Keratinocyte (primary cell): ENCODE data around the gene ATP2B2. TPM values are rescaled to one million over a fixed set of nuclear protein-coding genes. Genes with fewer than 3 reads are reported as not detected.

ENCODE experiments used
- DNase-seq: peaks from one replicate; pipeline ENCODE4 v3.0.0-alpha.2; 2011; ENCODE audit warnings: low read depth, missing footprints, low spot score
- FAIRE-seq: peaks from 2 replicates; lab custom pipeline; 2011; peaks lifted over from hg19 to GRCh38; lab: Jason Lieb, UNC
- H2AFZ ChIP-seq: 2 replicates; pipeline ENCODE4 v1.6.0; 2012; ENCODE audit warnings: low read length, control low read depth, inconsistent platforms; ENCODE audit not compliant: control insufficient read depth
- H3K27ac ChIP-seq: 2 replicates; pipeline ENCODE4 v1.5.1; 2011; ENCODE audit warnings: low read length; ENCODE audit not compliant: control insufficient read depth, insufficient read depth
- H3K27me3 ChIP-seq: 3 replicates; pipeline ENCODE4 v1.6.0; 2011; ENCODE audit warnings: low read length; ENCODE audit not compliant: control insufficient read depth, insufficient read depth; ENCODE audit errors: extremely low read depth
- H3K36me3 ChIP-seq, 2 experiments: 2 replicates in 1 of 2; 3 replicates in 1 of 2; pipeline ENCODE4 v1.5.1; 2011; ENCODE audit warnings: low read length in 2 of 2, mild to moderate bottlenecking in 1 of 2; ENCODE audit not compliant: control insufficient read depth in 2 of 2, insufficient read depth in 2 of 2; ENCODE audit errors: extremely low read depth in 1 of 2
- H3K4me1 ChIP-seq: 3 replicates; pipeline ENCODE4 v1.5.1; 2011; ENCODE audit warnings: low read length; ENCODE audit not compliant: control insufficient read depth, insufficient read depth; ENCODE audit errors: extremely low read depth
- H3K4me2 ChIP-seq: 3 replicates; pipeline ENCODE4 v1.6.0; 2011; ENCODE audit warnings: low read depth, low read length; ENCODE audit not compliant: control insufficient read depth, insufficient read depth; ENCODE audit errors: extremely low read depth
- H3K4me3 ChIP-seq, 3 experiments: fragments of 200-600 bp in 1 of 3; sonication (generic) in 1 of 3; 2 replicates in 2 of 3; 3 replicates in 1 of 3; pipeline ENCODE4 v1.5.1; 2011 to 2016; ENCODE audit warnings: low read length in 3 of 3, mild to moderate bottlenecking in 3 of 3, control low read depth in 2 of 3, inconsistent platforms in 1 of 3, low read depth in 1 of 3, mixed read lengths in 1 of 3, mixed run types in 1 of 3, moderate library complexity in 1 of 3; ENCODE audit not compliant: control insufficient read depth in 2 of 3, insufficient read depth in 2 of 3; ENCODE audit errors: extremely low read depth in 1 of 3
- H3K79me2 ChIP-seq: 2 replicates; pipeline ENCODE4 v1.6.0; 2012; ENCODE audit warnings: low read length; ENCODE audit not compliant: control insufficient read depth, insufficient read depth
- H3K9ac ChIP-seq: 3 replicates; pipeline ENCODE4 v1.6.0; 2011; ENCODE audit warnings: low read length; ENCODE audit not compliant: control insufficient read depth, insufficient read depth; ENCODE audit errors: extremely low read depth
- H3K9me1 ChIP-seq: 3 replicates; pipeline ENCODE4 v1.6.0; 2011; ENCODE audit warnings: low read length; ENCODE audit not compliant: control insufficient read depth, insufficient read depth; ENCODE audit errors: extremely low read depth
- H3K9me3 ChIP-seq: 2 replicates; pipeline ENCODE4 v1.5.1; 2012; ENCODE audit warnings: low read depth, low read length; ENCODE audit not compliant: control insufficient read depth
- H4K20me1 ChIP-seq: 3 replicates; pipeline ENCODE4 v1.6.0; 2011; ENCODE audit warnings: low read length; ENCODE audit not compliant: control insufficient read depth, insufficient read depth; ENCODE audit errors: extremely low read depth
- CTCF ChIP-seq, 3 experiments: IDR thresholded peaks in 1 of 3; conservative IDR thresholded peaks in 1 of 3; optimal IDR thresholded peaks in 1 of 3; 2 replicates in 2 of 3; 3 replicates in 1 of 3; pipeline versions ENCODE3 to v1.5.1; 2011; ENCODE audit warnings: low read length in 3 of 3, mild to moderate bottlenecking in 3 of 3, moderate library complexity in 2 of 3, control low read depth in 1 of 3, inconsistent platforms in 1 of 3; ENCODE audit not compliant: insufficient read depth in 2 of 3; ENCODE audit errors: extremely low read depth in 1 of 3
- EZH2 ChIP-seq: IDR thresholded peaks from one replicate; pipeline ENCODE4 v1.6.1; 2012; ENCODE audit warnings: inconsistent platforms, mild to moderate bottlenecking, low read length, moderate library complexity
- dilution Hi-C: fragments of 300-500 bp; cut with MboI; formaldehyde crosslinking; loops from one replicate; pipeline ENCODE4 v1.7.0; 2020; ENCODE audit warnings: low sequenced_read_pairs; ENCODE audit not compliant: extremely low pct_ligation_motif_present
- polyA plus RNA-seq, 5 experiments: library from polyadenylated mRNA; depleted of rRNA in 3 of 5; stranded (reverse) in 3 of 5; stranded (forward) in 1 of 5; unstranded in 1 of 5; fragments of >200 nt; gene quantifications; 1 replicate in 1 of 5; 2 replicates in 3 of 5; 3 replicates in 1 of 5; pipeline versions ENCODE4 v1.2.1 to v1.2.3, GENCODE V29; 2011 to 2012; ENCODE audit warnings: missing spikeins in 2 of 5, low read depth in 1 of 5, low replicate concordance in 1 of 5

Gene ATP2B2
- polyA plus RNA-seq, 1 donor (not counting 4 experiments of a cell fraction or from before 2014, with no cell fraction given) = not detected

DNA sequence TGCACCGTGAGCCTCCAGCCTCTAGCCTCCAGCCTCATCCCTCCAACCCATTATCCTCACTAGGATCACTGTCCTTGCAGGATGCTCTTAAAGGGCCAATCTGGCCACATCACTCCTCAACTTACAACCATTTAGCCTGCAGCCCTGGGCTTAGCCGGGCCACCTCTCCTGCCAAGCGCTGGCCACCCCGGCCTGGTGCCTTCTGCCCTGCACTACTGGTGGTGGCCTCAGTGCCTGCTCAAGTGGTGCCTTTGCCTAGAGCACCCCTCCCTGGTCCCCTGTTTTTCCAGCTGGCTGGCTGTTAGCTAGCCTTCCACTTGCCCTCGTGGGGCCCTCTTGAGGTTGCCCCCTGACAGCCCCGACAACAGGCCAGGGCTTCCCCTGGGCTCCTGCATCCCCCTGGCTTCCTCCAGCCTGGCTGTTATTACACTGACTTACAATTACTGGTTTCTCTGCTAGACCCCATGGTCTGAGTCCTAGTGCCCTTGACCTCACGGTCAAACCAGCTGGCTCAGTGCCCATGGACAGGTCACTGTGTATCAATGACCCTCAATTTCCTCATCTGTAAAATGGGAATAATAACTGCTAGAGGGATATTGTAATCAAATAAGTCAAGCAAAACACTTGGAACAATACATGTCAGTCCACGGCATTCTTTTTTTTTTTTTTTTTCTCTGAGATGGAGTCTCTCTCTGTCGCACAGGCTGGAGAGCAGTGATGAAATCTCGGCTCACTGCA, 15.5 kb downstream of the ATP2B2 start:
- H3K36me3 ChIP-seq = no peaks in the 10 kb centered on the region
- no peak overlapping the region for H3K4me2 ChIP-seq
- dilution Hi-C loops = no loop called here
- no peaks in the 10 kb centered on the region for H3K4me1 ChIP-seq
- H3K27ac ChIP-seq = no peak overlapping the region
- H3K27me3 ChIP-seq = peaks cover 30% of the 10 kb centered on the region
- no peak for FAIRE-seq
- no peak overlapping the region for H3K4me3 ChIP-seq
- H3K79me2 ChIP-seq = no peaks in the 10 kb centered on the region
- H4K20me1 ChIP-seq = no peaks in the 10 kb centered on the region
- no peak for DNase-seq
- no peak for TF ChIP-seq EZH2
- no peak for TF ChIP-seq CTCF (optimal IDR thresholded peaks at IDR 0.05 in 1 of 3, IDR thresholded peaks at IDR 0.05 in 1 of 3, conservative IDR thresholded peaks at IDR 0.05 in 1 of 3; ENCODE audit: extremely low read depth in 1 of 3, insufficient read depth in 2 of 3, low read length in 3 of 3)
- H3K9me1 ChIP-seq = no peaks in the 10 kb centered on the region
- no peak overlapping the region for H2AFZ ChIP-seq
- no peak overlapping the region for H3K9ac ChIP-seq
- no peaks in the 10 kb centered on the region for H3K9me3 ChIP-seq

GRCh38 chr3:10487988-10488633, 17.3 kb downstream of the ATP2B2 start:
- H3K4me3 ChIP-seq = no peak overlapping the region
- DNase-seq = no peak
- H3K4me2 ChIP-seq = no peak overlapping the region
- no peak for FAIRE-seq
- H3K9me1 ChIP-seq = no peaks in the 10 kb centered on the region
- peaks cover 33% of the 10 kb centered on the region for H3K27me3 ChIP-seq
- H3K9me3 ChIP-seq = no peaks in the 10 kb centered on the region
- H2AFZ ChIP-seq = no peak overlapping the region
- H3K4me1 ChIP-seq = no peaks in the 10 kb centered on the region
- no peak for TF ChIP-seq EZH2
- no peak for TF ChIP-seq CTCF (optimal IDR thresholded peaks at IDR 0.05 in 1 of 3, IDR thresholded peaks at IDR 0.05 in 1 of 3, conservative IDR thresholded peaks at IDR 0.05 in 1 of 3; ENCODE audit: extremely low read depth in 1 of 3, insufficient read depth in 2 of 3, low read length in 3 of 3)
- H3K36me3 ChIP-seq = no peaks in the 10 kb centered on the region
- H3K79me2 ChIP-seq = no peaks in the 10 kb centered on the region
- dilution Hi-C loops = no loop called here
- H3K27ac ChIP-seq = no peak overlapping the region
- peaks cover 1% of the 10 kb centered on the region for H4K20me1 ChIP-seq
- H3K9ac ChIP-seq = no peak overlapping the region
